Embryonic facial prominence (tissue), 1 donor: Measurements from ENCODE around the gene SRRM3.
"Not testable (repeated sequence)": the region's sequence is repeated elsewhere in the genome, so short reads cannot be mapped to it uniquely, and the experiment has no call there.

Source experiments
- DNase-seq: peaks from one replicate; pipeline ENCODE4 v3.0.0-alpha.2; 2016; ENCODE audit errors: extremely low spot score

The SRRM3 gene

DNA sequence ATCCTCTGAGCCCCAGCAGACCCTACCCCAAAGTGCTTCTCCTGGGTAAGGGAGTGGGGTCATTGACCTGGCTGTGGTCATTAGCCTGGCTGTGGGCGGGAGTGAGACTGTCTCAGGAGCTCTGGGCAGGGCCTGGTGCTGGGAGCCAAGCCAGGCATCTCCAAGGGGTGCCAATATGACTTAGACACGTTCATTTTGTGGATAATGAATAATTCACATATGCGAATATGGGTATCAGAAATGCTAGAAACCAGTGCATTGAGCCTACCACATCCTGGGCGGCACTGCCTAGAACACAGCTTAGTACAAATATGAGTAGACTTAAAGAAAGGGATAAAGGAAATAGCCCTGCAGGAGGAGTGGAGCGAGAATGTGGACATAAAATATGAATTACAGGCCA, 14.4 kb upstream of the SRRM3 start:
- DNase-seq: no peak

DNA sequence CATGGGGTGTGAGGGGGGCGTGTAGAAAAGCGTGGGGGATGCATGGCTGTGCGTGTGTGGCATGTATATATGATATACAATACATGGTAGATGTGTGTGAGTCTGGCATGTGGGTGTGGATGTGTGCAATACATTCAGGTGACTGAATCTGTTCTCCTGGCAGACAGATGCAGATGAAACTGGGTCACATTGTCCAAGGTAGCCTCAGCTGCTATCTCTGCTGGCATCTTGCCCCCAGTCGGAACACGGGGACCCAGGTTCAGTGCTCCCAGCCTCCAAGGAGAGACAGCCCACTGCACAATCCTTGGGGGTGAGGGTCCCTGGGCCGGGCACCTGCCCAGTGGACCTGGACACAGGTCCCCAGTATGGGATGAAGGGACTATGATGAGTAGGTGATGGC, 12.4 kb upstream of the SRRM3 start:
- no peak for DNase-seq

DNA sequence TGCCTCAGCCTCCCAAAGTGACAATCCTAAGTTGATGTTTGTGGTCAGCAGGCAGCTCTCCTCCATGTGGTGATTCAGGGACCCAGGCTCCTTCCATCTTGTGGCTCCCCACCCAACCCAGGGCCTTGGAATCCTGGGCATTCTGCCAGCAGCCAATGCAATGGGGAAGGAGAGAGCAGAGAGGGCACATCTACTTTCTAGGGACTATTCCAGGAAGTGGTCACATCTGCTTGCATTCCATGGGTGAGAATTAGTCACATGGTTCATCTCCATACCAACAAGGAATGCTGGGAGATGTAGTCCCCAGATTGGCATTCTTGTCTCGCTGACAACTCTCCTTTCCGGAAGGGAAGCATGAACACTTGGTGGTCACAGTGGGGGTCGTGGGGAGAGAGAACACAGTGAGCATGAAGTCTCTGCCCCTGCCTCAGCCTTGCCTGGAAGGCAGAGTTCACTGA, 9.9 kb upstream of the SRRM3 start:
- DNase-seq: no peak

DNA sequence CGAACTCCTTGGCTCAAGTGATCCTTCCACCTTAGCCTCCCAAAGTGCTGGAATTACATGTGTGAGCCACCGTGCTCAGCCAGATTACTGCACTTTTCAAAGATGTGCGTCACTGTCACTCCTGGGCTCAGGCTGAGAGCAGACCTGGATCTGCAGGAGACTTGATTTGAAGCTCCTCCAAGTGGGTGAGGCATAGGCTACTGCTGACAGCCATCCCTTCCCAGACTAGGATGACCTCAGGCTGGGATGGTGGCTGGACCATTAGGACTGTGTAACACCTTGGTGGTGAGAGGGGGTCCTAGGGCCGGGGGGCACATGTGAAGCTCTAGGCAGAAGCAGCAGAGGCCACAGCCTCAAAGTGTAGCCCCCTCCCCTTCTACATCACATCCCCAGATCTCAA, 8.2 kb upstream of the SRRM3 start:
- no peak for DNase-seq

DNA sequence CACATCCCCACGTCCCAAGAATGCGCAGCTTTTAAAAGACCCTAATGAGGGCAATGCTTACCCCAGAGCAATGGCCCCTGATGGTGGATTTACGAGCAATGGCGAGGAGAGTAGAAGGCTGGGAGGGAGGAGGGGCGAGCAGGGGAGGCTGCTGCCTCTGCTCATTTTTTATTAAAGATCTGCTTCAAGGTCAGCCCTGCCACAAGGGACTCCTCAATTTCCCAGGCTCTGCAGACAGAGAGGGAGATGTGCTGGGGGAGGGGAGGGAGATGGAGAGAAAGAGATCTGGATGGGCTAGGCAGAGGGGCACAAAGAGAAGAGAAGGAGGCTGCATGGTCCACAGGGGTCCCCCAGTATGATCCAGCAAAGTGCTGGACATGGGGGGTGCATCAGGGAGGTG, 7.8 kb upstream of the SRRM3 start:
- no peak for DNase-seq

DNA sequence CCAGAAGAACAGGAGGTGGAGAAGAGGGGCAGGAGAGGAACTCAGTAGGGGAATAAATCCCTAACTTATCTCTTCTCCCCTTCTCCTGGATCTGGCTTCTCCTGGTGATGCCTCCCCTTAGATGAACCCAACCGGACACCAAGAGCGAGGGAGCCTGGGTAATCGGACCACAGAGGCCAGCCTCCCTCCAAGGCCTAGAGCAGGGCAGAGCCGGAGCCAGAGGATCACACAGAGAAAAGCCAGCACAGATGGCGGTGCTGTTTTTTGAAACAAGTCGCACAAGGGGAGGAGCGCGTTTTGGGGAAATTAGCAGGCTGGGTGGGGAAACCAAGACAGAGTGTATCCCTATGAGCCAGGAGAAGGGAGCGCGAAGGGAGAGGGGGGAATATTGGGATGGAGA, 4.9 kb upstream of the SRRM3 start:
- DNase-seq: no peak

DNA sequence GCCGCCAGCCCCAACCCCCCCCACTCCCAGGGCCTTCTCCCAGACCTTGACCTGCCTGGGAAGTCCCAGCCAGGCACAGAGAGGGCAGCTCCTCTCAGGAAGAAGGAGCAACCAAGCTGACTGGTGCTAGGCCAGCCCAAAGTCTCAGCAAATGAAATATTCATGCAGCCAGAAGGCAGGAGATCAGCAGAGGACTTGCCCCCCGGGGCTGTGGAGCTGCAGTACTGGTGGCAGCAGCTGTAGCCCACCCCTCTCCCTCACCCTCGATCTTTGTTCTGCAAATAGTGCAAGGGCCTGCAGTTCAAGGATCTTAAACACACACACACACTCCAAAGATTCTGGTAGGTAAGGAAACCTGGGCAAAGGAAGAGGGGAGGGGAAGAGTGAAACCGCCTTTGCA, 3.5 kb upstream of the SRRM3 start:
- no peak for DNase-seq

DNA sequence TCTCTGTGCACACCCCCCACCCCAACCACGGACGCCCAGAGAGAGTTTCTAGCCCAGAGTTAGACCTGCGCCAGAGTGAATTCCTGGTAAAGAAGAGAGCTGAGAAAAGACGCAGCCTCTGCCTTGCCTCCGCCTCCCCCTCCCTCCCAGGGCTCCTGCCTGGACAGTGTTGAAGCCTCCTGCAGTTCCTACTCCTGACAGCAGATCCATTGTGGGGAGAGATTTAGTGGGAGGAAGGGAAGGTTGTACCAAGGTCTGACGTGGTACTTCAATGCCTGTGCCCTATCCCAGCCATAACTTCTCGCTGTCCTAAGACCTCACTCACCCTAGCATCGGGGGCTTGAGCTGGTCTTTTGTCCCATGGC, 952 bp downstream of the SRRM3 start:
- no peak for DNase-seq

DNA sequence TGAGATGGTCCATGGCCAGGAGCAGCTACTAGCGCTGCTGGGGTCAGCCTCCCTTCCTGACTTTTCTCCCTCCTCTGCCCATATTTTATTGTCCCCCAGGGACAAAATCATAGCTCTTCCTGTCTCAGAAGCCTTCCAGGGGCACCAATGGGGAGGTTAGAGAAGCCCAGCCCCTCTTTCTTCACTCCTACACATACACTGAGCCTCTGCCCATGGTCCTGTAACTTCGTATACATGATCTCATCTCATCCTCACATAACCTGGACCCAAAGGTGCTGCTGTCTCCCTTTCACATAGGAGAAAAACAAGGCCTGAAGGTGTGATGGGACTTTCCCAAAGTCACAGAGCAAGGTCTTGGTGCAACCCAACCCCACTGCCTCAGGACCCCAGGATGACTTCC, 2.5 kb downstream of the SRRM3 start:
- no peak for DNase-seq

DNA sequence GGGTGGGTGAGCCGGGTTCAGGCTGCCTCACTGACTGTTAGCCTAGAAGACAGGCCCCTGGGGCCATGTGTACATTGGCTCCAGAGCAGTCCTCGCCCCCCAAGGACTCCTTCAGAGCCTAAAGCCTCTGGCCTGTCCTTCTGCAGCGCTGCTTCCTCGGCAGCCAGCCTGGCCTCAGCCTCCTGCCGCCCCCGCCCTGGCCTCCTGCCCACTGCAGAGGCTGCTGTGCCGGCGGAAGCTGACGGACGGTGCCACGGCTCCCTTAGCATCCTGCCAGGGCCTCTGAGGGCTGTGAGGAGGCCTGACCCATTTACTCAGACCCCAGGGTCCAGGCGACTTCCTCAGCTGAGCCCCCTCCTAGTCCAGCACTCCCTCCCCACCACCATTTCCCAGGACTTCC, 4.9 kb downstream of the SRRM3 start:
- DNase-seq: no peak

DNA sequence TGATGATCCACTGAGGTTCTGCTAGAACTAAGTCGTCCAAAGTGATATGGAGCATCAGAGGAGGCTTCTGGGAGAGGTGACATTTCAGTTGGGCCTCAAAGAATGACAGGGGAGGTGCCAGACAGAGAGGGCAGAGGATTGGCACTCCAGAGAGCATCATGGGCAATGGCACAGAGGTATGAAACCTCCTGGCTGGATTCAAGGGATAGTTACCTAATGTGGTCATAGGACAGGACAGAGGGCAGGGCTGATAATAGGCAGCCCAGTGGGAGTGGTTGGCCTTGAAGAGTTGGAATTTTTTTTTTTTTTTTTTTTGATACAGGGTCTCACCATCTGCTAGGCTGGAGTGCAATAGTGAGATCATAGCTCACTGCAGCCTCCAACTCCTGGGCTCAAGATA, 7.6 kb downstream of the SRRM3 start:
- DNase-seq: no peak

DNA sequence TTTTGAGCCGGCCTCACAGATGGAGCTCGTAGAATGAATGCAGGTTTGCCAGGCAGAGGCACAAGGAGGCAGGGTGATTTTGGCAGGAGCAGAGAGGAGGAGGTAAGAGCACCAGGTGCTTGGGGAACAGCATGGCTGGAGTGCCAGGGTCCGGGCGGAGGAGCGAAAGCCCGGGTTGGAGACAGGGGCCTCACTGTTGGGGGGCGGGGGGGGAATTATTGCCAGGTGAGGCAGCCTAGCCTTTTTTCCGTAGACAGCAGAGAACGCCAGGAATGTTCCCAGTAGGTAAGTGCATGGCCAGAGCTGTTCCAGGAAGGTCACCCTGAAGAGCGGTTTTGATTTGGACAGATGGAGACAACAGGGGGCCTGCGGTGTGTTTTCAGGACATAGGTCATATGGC, 9.5 kb downstream of the SRRM3 start:
- DNase-seq: no peak

DNA sequence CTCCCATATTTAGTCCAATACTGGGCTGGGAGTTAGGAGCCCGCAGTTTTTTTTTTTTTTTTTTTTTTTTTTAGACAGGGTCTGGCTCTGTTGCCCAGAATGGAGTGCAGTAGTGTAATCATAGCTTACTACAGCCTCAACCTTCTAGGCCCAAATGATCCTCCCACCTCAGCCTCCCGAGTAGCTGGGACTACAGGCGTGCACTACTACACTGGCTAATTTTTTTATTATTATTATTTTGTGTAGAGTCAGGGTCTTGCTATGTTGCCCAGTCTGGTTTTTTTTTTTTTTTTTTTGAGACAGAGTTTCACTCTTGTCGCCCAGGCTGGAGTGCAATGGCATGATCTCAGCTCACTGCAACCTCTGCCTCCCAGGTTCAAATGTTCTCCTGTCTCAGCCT, 13.7 kb downstream of the SRRM3 start:
- DNase-seq: not testable (repeated sequence)

DNA sequence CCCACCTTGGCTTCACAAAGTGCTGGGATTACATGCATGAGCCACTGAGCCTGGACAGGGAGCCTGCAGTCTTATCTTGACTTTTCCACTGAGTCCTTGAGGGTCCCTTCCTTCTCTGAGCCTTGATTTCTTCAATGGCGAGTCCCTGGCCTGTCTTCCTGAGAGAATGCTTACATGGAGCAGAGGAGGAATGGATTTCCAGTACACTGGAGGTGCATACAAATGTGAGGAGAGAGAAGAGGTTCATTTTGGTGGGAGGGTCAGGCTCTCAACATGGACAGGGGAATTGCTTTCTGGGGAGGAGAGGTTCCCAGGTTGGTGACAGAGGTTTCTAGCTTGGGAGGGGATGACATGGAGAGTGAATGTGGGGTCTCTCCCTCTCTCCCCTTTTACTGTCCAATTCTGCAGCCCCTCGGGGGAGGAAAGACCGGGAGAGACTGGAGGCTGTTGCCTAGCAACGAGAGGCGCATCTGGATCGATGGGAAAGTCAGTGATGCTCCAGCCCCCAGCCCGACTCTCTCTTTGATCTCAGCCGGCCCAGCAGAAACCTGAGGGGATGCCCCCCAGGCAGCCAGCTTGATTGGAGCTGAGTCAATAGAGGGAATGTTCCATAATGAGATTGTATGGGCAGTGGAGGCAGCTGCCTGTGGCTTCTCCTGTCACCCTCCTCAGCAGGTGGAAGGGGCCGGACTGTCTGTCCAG, 14.8 kb downstream of the SRRM3 start:
- no peak for DNase-seq

DNA sequence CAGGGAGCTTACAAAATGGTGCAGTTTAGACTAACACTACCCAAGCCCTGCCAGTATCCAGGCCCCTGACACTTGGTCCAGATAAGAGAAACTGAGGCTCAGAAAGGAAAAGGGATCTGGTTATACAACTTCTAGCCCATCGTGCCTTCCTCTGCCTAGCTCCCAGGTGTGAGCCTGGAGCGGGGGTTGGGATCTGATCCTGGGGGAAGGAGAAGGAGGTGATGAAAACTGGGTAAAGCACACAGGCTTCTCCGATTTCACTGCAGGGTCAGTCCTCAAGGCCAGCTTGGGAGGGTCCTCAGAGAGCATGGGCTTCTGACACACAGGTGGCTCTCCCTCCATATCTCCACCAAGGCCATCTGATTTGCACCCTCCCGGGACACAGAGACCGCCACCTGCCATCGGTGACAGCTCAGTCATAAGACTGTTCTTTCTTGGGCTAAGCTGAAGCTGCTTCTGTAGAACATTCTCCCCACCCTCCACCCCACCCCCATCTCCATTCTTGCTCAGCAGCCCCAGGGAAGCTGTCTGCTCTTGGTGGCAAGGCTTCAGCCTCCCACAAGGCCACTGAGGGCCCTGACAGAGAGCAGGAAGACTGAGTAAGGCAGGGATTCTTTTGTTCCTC, 16.4 kb downstream of the SRRM3 start:
- no peak for DNase-seq

DNA sequence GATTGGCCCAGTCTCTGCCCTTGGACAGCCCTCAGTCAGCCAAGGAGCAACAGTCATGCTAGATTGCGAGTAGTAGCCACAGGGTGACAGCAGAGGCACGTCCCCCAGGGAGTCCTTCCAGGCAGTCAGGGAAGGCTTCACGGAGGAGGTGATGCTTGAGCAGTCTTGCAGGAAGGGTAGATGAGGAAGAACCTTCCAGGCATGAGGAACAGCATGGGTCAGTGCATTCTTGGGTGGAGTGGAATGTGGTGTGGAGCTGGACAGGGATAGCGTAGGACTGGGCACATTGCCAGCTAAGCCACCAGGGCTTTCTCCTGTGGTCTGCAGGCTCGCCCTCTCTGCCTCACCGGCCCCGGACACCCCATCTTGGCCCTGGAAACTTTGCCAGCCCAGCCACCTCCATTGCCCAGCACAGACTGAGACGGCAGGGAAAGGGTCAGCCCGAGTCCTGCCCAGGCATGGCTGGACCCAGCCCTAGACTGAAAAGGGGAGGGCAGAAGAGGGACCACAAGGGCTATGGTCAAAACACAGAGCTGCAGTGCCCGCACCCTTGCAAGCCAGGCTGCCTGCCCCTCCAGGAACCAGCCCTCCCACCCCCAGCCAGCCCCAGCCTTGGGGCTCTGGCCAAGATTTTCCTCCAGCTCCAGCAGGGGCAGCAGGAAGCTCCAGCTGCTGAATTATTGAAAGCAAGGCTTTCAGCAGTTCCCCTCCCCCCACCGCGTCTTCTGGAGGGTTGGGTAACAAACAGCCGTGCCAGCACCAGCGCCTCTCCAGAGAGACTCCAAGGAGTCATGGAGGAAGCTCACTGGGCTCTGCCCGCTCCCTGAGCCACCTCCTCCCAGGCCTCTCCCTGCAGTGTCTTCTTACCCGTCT, 18.7 kb downstream of the SRRM3 start:
- DNase-seq: no peak

DNA sequence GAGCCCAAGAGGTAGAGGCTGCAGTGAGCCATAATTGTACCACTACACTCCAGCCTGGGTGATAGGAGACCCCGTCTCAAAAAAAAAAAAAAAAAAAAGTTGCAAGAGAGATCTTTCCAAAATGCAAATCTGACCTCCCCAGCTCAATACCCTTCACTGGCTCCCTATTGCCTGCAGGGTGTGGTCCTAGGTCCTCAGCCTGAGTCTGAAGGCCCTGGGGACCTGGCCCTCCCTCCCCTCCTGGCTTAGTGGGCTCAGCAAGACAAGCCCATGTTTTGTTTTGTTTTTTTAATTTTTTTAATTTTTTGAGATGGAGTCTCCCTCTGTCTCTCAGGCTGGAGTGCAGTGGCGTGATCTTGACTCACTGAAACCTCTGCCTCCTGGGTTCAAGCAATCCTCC, 20.6 kb downstream of the SRRM3 start:
- no peak for DNase-seq

DNA sequence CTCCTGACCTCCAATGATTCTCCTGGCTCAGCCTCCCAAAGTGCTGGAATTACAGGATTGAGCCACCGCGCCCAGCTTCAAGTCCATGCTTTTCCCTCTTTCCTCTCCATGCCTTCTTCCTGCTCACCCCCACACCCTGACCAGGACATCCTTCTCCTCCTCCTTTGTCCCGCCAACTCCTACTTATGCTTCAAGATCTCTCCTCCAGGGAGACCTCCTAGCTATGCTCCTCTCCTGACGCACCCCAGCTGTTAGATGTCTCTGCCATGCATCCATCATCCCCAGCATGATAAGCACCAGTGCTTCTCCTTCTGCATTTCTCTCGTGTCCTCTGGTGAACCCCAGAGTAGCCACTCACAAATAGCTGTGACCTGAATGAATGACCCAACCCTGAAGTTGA, 21.1 kb downstream of the SRRM3 start:
- no peak for DNase-seq

DNA sequence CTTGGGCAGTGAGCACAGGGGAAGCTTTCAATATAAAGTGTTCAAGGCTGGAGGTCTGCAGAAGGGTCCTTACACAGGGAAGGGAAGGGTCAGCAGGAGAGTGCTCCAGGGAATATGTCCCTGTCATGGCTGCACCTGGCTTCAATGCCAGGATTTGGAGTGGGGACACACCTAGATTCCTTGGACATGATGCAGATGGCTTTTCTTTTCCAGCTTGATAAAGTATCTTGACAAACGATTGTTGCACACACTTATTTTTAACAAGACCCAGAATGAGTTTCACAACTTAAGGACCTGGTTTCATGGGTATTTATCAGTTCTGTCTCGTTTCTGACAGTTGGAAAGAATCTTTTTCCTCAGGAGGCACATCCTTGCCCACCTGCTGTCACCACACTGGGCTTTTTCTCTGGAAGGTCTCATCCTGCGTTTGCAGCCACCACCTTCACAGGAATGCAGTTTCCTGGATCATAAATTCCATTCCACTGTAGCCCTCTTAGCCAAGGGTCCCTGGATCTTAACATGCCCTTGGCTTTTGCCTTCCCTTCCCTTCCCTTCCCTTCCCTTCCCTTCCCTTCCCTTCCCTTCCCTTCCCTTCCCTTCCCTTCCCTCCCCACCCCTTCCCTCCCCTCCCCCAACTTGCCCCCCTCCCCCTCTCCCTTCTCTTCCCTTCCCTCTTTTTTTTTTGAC, 21.7 kb downstream of the SRRM3 start:
- DNase-seq: no peak

DNA sequence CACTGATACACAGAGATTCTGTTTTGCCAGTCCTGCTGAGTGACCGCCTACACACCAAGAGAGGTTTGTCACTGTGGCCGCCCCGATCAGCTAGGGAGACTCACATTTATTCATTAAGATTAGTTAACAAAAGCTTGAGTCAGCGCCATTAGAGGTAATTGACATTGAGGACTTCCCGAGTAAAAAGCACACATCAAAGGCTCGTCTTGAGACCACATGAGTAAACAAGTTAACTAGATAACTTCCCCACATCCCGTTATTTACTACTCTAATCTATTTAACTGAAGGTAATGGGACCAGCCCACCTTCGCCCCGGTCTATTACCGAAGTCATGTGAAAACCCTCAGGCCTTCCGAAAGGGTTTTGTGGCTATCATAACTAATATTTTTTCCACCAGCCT, 23.0 kb downstream of the SRRM3 start:
- DNase-seq: no peak

DNA sequence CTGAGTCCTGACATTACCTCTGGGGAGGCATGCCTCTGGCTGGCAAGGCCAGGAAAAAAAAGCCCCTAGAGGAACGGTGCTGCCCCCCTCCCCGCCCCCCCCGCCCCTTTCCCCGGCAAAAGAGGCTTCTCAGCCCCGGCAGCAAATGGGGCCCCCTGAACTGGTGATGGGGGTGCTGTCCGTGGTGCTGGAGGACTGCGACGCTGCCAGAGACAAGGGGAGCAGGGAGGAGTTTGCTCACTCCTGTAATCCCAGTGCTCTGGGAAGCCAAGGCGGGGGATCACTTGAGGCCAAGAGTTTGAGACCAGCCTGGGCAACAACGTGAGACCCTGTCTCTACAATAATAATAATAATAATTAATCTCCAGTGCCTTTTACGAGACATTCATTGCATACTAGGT, 23.7 kb downstream of the SRRM3 start:
- DNase-seq: no peak

DNA sequence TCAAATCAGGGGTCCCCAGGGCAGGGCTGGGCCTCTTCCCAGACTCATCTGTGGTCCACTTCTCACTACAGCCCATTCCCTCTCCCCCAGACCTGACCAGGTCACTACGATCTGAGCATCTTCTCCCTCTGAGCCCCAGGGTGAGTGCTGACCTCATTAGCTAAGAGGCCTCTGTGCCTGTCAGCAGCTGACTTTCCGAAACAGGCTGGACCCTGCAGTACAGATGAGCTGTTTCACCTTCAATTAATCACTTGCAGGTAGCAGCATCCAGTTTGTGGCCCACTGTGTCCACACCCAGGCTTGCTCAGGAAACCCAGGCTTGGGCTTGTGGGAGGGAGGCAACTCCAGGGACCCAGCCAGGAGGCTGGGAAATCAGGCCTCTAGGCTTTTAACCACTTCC, 24.3 kb downstream of the SRRM3 start:
- DNase-seq: no peak
